NB4 (cell line): ENCODE measurements around the gene SEPTIN5.
A peak's percentile ranks its signal among the peaks of the same experiment; 100 is the strongest.

ENCODE experiments used
- DNase-seq: peaks from one replicate; pipeline ENCODE4 v3.0.0; 2010; ENCODE audit warnings: low read depth
- H3K4me3 ChIP-seq: one replicate; pipeline ENCODE4 v1.5.1; 2011; ENCODE audit warnings: mild to moderate bottlenecking, low read depth, low read length, moderate library complexity
- CTCF ChIP-seq: IDR thresholded peaks from one replicate; pipeline ENCODE4 v1.5.1; 2012; ENCODE audit warnings: low read depth, low read length
- MAX ChIP-seq: IDR thresholded peaks from 2 replicates; pipeline ENCODE4 v1.6.1; 2011; ENCODE audit warnings: low read depth, low read length
- MYC ChIP-seq: IDR thresholded peaks from 2 replicates; pipeline ENCODE4 v1.6.1; 2011; ENCODE audit warnings: low read depth, low read length
- POLR2A ChIP-seq: IDR thresholded peaks from 2 replicates; pipeline ENCODE4 v1.6.1; 2011; ENCODE audit warnings: mild to moderate bottlenecking; ENCODE audit not compliant: insufficient read length; ENCODE audit errors: extremely low read depth

SEPTIN5 gene

GRCh38 chr22:19761725-19762567 lies 47.6 kb downstream of the SEPTIN5 start:
- peak; percentile 85 for DNase-seq
- peak overlapping the region; percentile 76 for H3K4me3 ChIP-seq
- TF ChIP-seq CTCF (no peak), MAX (no peak), POLR2A (no peak), MYC (no peak)

- no peak for TF ChIP-seq MAX
- no peak for TF ChIP-seq POLR2A
- TF ChIP-seq MYC = no peak
- TF ChIP-seq CTCF = no peak
- H3K4me3 ChIP-seq = peak overlapping the region; percentile 76
- no peak for DNase-seq
Observed at GRCh38 chr22:19762568-19763457, 48.5 kb downstream of the SEPTIN5 start.

- no peak overlapping the region for H3K4me3 ChIP-seq
- no peak for DNase-seq
- TF ChIP-seq POLR2A (no peak), CTCF (no peak), MYC (no peak), MAX (no peak)
Observed at GRCh38 chr22:19763458-19764298, 49.4 kb downstream of the SEPTIN5 start.

- H3K4me3 ChIP-seq = no peak overlapping the region
- no peak for DNase-seq
- no peak for TF ChIP-seq MYC
- TF ChIP-seq POLR2A = no peak
- no peak for TF ChIP-seq CTCF
- no peak for TF ChIP-seq MAX
Observed at GRCh38 chr22:19764299-19764593, 49.9 kb downstream of the SEPTIN5 start.
